GM19240 (cell line): ENCODE results near the gene PLPPR2.
A peak's percentile ranks its signal among the peaks of the same experiment; 100 is the strongest.
"Not testable (repeated sequence)": the region's sequence is repeated elsewhere in the genome, so short reads cannot be mapped to it uniquely, and the experiment has no call there.

ENCODE experiments used
- DNase-seq: peaks from one replicate; pipeline ENCODE4 v3.0.0; 2011; ENCODE audit warnings: low spot score; ENCODE audit not compliant: insufficient read length

PLPPR2 gene

GRCh38 chr19:11339254-11340098, 15.8 kb upstream of the PLPPR2 start, which contains the start of gene RAB3D:
Gene RAB3D, minus strand, starts transcription at chr19:11339657. Its CDS starts 2,258 bp downstream, at chr19:11337399.
- peak; percentile 88 for DNase-seq

GRCh38 chr19:11340099-11340467, 15.1 kb upstream of the PLPPR2 start:
- not testable (repeated sequence) for DNase-seq

DNA sequence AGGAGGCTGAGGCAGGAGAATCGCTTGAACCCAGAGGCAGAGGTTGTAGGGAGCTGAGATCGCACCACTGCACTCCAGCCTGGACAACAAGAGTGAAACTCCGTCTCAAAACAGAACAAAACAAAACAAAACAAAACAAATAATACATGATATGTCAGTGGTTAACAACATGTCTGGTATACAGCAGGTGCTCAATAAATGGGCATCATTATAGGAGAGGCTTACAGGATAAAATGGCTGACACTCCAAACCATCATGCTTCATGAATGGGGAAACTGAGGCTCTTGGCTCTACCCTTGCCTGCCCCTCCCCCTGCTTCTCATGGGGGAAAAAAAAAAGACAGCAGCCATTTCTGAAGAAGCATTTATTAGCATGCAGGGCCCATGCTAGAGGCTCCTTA, 12.8 kb upstream of the PLPPR2 start:
- no peak for DNase-seq

GRCh38 chr19:11345122-11345803, 10.0 kb upstream of the PLPPR2 start:
- DNase-seq, result no peak

GRCh38 chr19:11346104-11346940, 8.9 kb upstream of the PLPPR2 start, which contains the start of the genes CCDC159 and TMEM205:
Gene CCDC159, plus strand, starts transcription at chr19:11346519. Its CDS starts 88 bp downstream, at chr19:11346607.
Gene TMEM205, minus strand, starts transcription at chr19:11346268. Its CDS starts 649 bp downstream, at chr19:11345619.
- peak; percentile 98 for DNase-seq

- DNase-seq, result no peak
Measured at GRCh38 chr19:11347546-11348039, 7.6 kb upstream of the PLPPR2 start.

- DNase-seq, result no peak
Measured at GRCh38 chr19:11349171-11349570, 6.1 kb upstream of the PLPPR2 start.

DNA sequence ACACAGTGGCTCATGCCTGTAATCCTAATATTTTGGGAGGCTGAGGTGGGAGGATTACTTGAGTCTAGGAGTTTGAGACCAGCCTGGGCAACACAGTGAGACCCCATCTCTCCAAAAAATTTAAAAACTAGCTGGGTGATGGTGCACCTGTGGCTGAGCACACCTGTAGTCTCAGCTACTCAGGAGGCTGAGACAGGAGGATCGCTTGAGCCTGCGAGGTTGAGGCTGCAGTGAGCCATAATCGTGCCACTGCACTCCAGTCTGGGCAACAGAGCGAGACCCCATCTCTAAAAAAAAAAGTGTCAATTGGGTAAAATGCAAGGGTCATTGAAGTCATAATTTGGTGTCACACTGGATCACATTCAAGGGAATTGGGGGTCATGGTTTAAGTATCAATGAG, 1.1 kb upstream of the PLPPR2 start:
- DNase-seq, result not testable (repeated sequence)

DNA sequence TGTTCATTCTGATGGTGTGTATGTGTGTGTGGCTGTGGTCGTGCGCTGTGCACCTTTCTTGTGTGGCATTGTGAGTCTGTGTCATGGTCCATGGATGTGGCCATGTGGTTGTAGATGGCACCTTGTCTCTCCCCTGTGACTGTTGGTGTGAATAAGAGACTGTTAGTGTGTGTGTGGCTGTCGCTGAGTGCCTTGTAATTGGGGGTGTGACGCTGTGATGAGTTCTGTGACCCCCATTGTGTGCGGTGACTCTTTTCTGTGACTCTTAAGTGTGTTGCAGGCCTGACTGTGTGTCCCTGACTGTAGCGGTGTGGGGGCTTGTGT, 804 bp downstream of the PLPPR2 start:
- DNase-seq, result no peak

GRCh38 chr19:11356676-11357550, 1.7 kb downstream of the PLPPR2 start:
- DNase-seq, result no peak

- DNase-seq, result no peak
Measured at GRCh38 chr19:11359421-11359820, 4.2 kb downstream of the PLPPR2 start.

- DNase-seq, result no peak
Measured at GRCh38 chr19:11361037-11361770, 6.0 kb downstream of the PLPPR2 start.

- DNase-seq, result no peak
Measured at GRCh38 chr19:11361771-11362731, 6.8 kb downstream of the PLPPR2 start.

DNA sequence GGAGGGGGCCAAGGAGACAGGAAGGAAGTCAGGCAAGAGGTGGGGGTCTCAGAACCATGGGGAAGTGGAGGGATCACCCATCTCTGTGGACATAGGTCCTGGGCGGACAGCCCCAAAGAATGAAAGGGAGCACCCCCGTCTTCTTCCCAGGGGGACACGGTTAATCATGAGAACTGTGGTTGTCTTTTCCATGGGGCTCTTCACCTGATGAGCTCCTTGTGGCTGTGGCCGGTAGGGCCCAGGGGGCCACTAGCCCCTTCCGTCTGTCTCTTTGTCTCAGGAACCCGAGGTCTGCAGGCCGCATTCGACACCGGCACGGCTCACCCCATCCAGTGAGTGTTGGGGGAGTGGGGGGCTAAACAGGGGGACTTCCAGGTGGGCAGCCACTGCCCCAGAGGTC, 8.6 kb downstream of the PLPPR2 start:
- DNase-seq, result no peak

- DNase-seq, result no peak
Measured at GRCh38 chr19:11364296-11364904, 9.2 kb downstream of the PLPPR2 start.

GRCh38 chr19:11364935-11365334, 9.7 kb downstream of the PLPPR2 start:
- no peak for DNase-seq

DNA sequence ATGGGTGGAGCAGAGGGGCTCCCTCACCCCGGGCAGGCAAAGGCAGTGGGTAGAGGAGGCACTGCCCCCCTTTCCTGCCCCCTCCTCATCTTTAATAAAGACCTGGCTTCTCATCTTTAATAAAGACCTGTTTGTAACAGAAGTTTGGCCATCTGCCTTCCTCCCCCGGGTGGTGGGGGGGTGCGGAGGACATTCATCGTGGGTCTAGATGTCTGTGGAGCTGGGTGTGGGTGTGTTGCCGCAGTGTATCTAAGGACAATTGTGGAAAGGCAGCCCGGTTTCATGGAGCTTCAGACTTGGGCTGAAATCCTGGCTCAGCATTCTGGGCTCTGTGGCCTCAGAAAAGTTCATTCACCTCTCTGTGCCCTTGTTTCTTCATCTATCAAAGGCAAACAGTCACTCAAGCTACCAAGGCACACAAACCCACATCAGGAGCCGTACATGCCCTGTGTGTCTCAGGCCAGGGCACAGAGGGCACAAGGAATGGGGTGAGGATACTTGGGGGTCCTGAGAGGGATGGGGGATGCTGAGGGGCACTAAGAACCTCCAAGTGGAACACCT, 10.4 kb downstream of the PLPPR2 start:
- no peak for DNase-seq

DNA sequence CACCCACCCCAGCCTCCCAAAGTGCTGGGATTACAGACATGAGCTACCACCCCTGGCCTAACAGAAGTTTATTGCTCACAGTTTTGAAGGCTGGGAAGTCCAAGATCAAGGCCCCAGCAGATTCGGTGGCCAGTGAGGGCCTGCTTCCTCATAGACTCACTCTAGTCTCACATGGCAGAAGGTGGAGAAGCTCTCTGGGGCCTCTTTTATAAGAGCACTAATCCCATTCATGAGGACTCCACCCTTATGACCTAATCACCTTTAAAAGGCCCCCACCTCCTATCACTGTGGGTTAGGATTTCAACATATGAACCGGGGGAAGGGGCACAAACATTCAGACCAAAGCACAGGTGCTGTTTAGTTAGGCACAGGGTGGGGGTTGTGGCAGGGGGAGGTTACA, 12.3 kb downstream of the PLPPR2 start:
- no peak for DNase-seq
